H4 (cell line): Measurements from ENCODE around the gene SEPTIN8. TPM values are rescaled to one million over a fixed set of nuclear protein-coding genes. Genes with fewer than 3 reads are reported as not detected.

Source experiments
- total RNA-seq: library from RNA; depleted of rRNA; stranded (reverse); fragments of >200 nt; shearing (Covaris generic); gene quantifications from 2 replicates; pipeline ENCODE4 v1.2.3, GENCODE V29; 2014; rRNA removed

SEPTIN8 gene
- total RNA-seq, 1 experiment from 2014 or later = 33.7 TPM

Other genes starting within 250 kb of the SEPTIN8 start
- gene IL5, start 233.7 kb downstream of the SEPTIN8 start, total RNA-seq = not detected in 2 replicates
- 23.2 and 24.8 TPM in 2 replicates for gene RAD50, start 220.3 kb downstream of the SEPTIN8 start, total RNA-seq
- not detected in 2 replicates for gene IL13, start 119.1 kb downstream of the SEPTIN8 start, total RNA-seq
- gene IL4, start 103.2 kb downstream of the SEPTIN8 start, total RNA-seq = not detected in 2 replicates
- gene KIF3A, start 39.7 kb downstream of the SEPTIN8 start, total RNA-seq = 4.8 and 7.1 TPM in 2 replicates
- gene CCNI2, start 29.8 kb downstream of the SEPTIN8 start, total RNA-seq = not detected in 2 replicates
- 0.08 TPM in 1 of 2 replicates, not detected in the other for gene SOWAHA, start 36.1 kb upstream of the SEPTIN8 start, total RNA-seq
- gene SHROOM1, start 53.4 kb upstream of the SEPTIN8 start, total RNA-seq = 0.91 and 9.0 TPM in 2 replicates
- gene GDF9, start 89.2 kb upstream of the SEPTIN8 start, total RNA-seq = 0.04 and 0.19 TPM in 2 replicates
- 534 and 752 TPM in 2 replicates for gene UQCRQ, start 89.4 kb upstream of the SEPTIN8 start, total RNA-seq
- gene LEAP2, start 96.4 kb upstream of the SEPTIN8 start, total RNA-seq = 0.08 and 0.25 TPM in 2 replicates
- 19.3 and 31.7 TPM in 2 replicates for gene AFF4, start 186.4 kb upstream of the SEPTIN8 start, total RNA-seq
- gene ZCCHC10, start 249.3 kb upstream of the SEPTIN8 start, total RNA-seq = 35.6 and 68.6 TPM in 2 replicates